C4-2B (cell line): ENCODE data around the gene CD99L2.

ENCODE experiments used
- H3K27ac ChIP-seq: fragments of 450-650 bp; 2 replicates; pipeline ENCODE4 v1.5.1; 2017
- ZFX ChIP-seq: fragments of 450-650 bp; IDR thresholded peaks from 2 replicates; pipeline ENCODE4 v1.6.1; 2017
- TF ChIP-seq, protein P1 (sequence below): fragments of 450-650 bp; conservative IDR thresholded peaks from 2 replicates; pipeline ENCODE4 v1.5.1; 2017; ENCODE audit warnings: mild to moderate bottlenecking

Gene CD99L2

GRCh38 chrX:150777328-150777992 lies 121.0 kb downstream of the CD99L2 start:
- H3K27ac ChIP-seq: no peak overlapping the region
- TF ChIP-seq, protein P1, sequence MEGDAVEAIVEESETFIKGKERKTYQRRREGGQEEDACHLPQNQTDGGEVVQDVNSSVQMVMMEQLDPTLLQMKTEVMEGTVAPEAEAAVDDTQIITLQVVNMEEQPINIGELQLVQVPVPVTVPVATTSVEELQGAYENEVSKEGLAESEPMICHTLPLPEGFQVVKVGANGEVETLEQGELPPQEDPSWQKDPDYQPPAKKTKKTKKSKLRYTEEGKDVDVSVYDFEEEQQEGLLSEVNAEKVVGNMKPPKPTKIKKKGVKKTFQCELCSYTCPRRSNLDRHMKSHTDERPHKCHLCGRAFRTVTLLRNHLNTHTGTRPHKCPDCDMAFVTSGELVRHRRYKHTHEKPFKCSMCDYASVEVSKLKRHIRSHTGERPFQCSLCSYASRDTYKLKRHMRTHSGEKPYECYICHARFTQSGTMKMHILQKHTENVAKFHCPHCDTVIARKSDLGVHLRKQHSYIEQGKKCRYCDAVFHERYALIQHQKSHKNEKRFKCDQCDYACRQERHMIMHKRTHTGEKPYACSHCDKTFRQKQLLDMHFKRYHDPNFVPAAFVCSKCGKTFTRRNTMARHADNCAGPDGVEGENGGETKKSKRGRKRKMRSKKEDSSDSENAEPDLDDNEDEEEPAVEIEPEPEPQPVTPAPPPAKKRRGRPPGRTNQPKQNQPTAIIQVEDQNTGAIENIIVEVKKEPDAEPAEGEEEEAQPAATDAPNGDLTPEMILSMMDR: no peak
- TF ChIP-seq ZFX: no peak

DNA sequence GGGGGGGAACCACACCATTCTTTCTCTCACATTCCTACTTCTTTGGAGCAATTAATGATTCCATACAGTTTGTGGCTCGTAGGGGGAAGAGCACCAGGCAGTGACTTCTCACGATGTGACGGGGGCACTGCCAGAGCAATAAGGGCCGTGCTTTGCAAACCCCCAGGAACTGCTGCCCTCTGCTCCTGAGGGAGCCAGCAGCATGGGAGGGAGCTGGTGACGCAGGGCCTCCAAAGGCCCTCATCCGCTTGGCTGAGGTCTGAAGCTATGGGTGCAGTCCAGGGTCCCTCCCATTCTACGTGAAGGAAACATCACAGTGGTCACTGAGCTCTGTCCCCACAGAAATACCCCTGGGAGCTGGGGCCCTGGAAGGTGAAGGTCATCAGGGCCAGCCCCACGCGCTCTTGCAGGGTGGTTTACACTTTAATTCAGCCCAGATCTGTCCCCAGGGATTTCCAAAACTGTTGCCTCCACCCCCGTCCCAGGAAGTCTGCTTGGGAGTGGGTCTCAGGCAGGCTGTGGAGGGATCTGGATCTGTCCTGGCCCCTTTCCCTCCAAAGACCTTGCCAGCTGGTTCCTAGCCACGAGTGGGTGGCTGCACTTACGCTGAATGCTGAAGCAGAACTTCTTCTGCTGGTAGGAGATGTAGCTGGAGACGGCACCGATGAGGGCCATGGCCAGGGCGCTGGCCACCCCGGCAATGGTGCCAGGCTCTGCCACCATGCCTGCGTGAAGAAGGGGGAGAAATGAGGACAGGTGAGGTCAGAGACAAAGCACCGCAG lies 122.7 kb downstream of the CD99L2 start:
- TF ChIP-seq ZFX: no peak
- TF ChIP-seq, protein P1: no peak
- H3K27ac ChIP-seq: no peak overlapping the region

DNA sequence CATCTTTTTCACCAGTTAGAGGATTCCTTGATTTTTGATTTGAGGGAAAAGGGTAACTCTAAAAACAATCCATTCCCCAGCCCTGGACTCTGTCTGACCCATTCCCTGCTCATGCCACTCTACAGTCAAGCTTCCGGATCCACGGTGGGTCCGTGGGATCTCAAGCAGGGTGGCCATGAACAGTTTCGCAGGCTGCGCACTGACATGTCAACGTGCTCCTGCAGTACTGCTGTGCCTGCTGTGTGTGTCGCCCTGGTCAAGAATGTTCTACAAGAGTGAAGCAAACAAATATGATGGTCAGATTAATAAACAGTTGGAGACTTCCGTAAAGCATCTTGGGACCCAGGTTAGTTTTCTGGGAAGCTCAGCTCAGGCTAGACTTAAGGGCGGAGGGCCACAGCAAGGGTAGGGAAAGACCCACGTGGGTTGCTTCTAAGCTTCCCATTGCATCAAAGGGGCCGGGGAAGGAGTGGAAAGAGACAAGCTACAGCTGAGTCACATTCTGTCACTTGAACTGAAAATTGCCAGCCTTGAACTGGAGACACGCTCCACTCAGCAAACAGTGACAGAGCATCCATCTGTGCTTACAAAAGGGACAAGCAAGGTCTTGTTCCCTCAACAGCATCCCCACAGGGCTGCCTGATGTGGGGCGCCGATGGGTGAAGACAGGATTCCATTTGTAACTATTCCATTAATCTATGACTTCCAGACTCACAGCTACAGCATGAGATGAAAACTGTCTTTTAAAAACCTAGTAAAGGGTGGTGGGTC lies 123.5 kb downstream of the CD99L2 start:
- no peak overlapping the region for H3K27ac ChIP-seq
- TF ChIP-seq, protein P1: no peak
- no peak for TF ChIP-seq ZFX

DNA sequence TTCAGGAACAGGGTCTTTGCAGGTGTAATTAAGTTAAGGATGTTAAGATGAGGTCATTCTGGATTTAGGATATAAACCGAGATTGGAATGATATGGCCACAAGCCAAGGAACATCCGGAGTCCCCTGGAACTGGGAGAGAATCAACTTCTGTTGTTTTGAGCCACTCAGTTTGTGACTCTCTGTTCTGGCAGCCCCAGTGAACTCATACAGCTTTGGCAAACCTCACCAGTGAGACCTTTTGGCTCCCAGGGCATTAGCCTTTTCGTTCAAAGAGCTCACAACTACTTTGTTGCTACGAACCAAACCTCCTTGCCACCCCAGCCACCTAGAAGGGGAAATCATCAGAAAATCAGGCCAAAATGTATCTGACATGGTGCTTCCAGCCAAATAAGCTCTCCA lies 124.8 kb downstream of the CD99L2 start:
- no peak for TF ChIP-seq ZFX
- TF ChIP-seq, protein P1: no peak
- no peak overlapping the region for H3K27ac ChIP-seq

DNA sequence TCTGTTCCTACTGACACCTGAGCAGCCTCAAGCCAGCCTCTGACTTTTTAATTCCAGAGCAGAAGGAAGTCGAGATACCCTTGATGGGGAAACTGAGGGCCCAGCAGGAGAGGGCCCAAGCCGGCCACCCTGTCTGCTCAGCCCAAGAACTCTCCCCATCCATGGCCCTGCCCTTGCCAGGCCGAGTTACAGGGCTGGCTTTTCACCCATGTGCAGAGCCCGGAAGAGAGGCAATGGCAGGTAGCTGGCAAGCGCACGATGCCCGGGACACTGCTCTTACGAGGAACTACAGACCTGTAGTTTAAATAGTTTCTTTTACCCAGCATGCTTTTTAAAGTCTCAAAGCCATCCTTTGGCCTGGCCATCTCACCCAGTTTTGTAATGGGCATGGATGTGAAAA lies 125.4 kb downstream of the CD99L2 start:
- no peak for TF ChIP-seq ZFX
- TF ChIP-seq, protein P1: no peak
- no peak overlapping the region for H3K27ac ChIP-seq

- TF ChIP-seq, protein P1: peak; percentile 82
- TF ChIP-seq ZFX: no peak
- H3K27ac ChIP-seq: no peak overlapping the region
Observed at GRCh38 chrX:150772150-150772970, 126.1 kb downstream of the CD99L2 start.
